ENCODE results near the gene ZNF320. TPM values are rescaled to one million over a fixed set of nuclear protein-coding genes. Genes with fewer than 3 reads are reported as not detected.
"Not testable (repeated sequence)": the region's sequence is repeated elsewhere in the genome, so short reads cannot be mapped to it uniquely, and the experiment has no call there.

The ZNF320 gene
- total RNA-seq, 4 donors from 2014 or later, result 7.7 to 25.1 (median 8.3) TPM

DNA sequence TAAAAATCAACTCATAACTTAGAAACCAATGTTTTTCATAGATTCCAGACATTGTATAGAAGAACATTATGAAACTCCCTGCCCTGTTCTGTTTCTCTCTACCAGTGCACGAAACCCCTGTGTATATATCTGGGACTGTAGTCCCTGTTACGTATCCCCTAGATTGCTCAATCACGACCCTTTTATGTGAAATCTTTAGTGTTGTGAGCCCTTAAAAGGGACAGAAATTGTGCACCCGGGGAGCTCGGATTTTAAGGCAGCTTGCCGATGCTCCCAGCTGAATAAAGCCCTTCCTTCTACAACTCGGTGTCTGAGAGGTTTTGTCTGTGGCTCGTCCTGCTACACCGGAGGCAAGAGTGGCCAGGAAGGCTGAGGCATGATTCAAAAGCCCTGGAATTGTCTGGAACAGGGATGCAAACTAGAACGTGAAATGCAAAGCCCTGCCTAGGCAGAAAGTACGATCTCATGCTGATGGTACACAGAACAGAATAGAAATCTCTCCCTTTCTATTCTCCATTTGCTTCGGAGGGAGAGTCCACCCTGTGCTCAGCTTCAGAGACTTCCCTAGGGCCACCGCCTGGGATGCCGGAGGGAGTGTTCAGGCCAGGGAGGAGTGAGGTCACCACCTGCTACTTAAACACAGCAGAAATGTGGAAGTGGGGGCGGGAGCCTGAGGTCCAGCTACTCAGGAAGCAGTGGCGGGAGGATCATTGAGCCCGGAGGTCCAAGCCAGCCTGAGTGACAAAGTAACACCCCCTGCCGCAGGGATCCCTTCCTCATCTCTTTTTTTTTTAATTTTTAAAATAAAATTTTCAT is 26.6 kb upstream of the ZNF320 start:
- ATAC-seq (ENCODE audit: low FRiP score) (peak; percentile 17), DNase-seq (ENCODE audit: low spot score) (no peak)
- TF ChIP-seq, protein P1, sequence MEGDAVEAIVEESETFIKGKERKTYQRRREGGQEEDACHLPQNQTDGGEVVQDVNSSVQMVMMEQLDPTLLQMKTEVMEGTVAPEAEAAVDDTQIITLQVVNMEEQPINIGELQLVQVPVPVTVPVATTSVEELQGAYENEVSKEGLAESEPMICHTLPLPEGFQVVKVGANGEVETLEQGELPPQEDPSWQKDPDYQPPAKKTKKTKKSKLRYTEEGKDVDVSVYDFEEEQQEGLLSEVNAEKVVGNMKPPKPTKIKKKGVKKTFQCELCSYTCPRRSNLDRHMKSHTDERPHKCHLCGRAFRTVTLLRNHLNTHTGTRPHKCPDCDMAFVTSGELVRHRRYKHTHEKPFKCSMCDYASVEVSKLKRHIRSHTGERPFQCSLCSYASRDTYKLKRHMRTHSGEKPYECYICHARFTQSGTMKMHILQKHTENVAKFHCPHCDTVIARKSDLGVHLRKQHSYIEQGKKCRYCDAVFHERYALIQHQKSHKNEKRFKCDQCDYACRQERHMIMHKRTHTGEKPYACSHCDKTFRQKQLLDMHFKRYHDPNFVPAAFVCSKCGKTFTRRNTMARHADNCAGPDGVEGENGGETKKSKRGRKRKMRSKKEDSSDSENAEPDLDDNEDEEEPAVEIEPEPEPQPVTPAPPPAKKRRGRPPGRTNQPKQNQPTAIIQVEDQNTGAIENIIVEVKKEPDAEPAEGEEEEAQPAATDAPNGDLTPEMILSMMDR (IDR thresholded peaks at IDR 0.05), result no peak

DNA sequence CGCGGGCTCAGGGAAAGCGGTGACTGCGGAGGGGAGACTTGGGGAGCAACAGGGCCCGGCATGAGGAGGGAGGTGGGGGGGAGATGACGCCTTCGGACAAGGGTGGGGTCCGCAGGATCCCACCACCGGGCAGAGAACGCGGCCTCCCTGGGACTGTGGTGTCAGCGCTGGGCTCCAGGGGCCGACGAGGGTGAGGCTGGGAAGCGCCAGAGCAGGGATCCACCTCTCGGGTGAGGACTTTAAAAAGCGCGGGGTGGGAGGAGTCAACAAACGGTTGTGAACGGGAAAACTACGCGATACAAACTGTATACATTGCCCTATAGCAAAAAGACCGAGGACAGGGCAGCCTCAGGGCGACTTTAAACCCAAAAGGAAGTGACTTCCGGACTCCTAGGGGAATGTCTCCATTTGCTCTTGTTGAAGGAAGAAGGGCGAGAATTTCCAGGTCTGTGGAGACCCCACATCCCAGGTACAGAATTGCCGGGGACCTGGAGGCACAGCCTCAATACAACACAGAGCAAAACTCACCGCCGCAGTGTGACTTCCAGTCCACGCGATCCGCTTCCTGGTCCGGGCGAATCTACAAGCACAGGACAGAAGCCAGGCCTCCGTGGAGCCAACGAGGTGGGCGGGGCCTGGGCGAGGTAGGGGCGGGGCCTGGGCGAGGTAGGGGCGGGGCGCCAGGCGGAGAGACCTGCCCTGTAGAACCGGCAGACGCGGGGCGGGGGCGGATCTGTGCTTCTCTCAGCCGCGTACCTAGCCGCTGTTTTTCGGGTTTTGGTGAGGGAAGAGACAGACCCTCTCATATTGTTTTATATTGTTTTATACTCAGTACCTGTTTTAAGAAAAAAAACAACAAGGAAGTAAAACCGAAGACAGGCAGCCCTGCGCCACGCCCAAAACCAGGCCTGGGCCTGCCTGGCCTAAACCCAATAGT is 25.7 kb upstream of the ZNF320 start, which contains the start of gene ZNF888:
TSS of gene ZNF888 (minus strand) at position 588 of the 937 bp plus-strand sequence. CDS start 5,555 bp downstream, outside the sequence.
- ATAC-seq (ENCODE audit: low FRiP score), result peak; percentile 100
- peak; percentile 89 for DNase-seq (ENCODE audit: low spot score)
- TF ChIP-seq, protein P1 (IDR thresholded peaks at IDR 0.05), result no peak

GRCh38 chr19:52917531-52917930 is 20.1 kb upstream of the ZNF320 start:
- ATAC-seq (ENCODE audit: low FRiP score), result no peak
- TF ChIP-seq, protein P1 (IDR thresholded peaks at IDR 0.05), result no peak

DNA sequence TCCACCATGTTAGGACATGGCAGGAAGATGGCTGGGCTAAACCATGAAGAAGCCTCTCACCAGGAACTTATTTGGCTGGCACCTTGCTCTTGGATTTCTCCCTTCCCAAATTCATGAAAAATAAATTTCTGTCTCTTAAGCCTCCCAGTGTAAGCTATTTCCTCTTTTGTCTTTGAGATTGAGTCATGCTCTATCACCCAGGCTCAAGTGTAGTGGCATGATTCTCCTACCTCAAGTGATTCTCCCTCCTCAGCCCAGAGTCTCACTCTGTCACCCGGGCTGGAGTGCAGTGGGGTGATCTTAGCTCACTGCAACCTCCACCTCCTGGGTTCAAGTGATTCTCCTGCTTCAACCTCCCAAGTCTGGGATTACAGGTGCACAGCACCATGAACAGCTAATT is 13.2 kb upstream of the ZNF320 start:
- ATAC-seq (ENCODE audit: low FRiP score) (no peak), DNase-seq (ENCODE audit: low spot score) (no peak)
- TF ChIP-seq, protein P1 (IDR thresholded peaks at IDR 0.05), result no peak

More at GRCh38 chr19:52917531-52917930, 20.1 kb upstream of the ZNF320 start:
- DNase-seq (ENCODE audit: low spot score), result no peak

GRCh38 chr19:52904052-52904780 is 6.8 kb upstream of the ZNF320 start:
- ATAC-seq (ENCODE audit: low FRiP score); DNase-seq (ENCODE audit: low spot score): not testable (repeated sequence)

GRCh38 chr19:52901842-52902241 is 4.4 kb upstream of the ZNF320 start:
- DNase-seq (ENCODE audit: low spot score) (no peak), ATAC-seq (ENCODE audit: low FRiP score) (no peak)
- TF ChIP-seq, protein P1 (IDR thresholded peaks at IDR 0.05), result no peak

DNA sequence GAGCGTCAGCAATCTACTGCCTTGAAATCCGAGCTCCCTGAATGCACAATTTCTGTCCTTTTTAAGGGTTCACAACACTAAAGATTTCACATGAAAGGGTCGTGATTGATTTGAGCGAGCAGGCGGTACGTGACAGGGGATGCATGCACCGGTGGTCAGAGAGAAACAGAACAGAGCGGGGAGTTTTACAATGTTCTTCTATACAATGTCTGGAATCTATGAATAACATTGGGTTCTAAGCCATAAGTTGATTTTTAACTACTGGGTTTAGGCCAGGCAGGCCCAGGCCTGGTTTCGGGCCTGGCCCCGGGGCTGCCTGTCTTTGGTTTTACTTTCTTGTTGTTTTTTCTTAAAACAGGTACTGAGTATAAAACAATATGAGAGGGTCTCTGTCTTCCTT is 1.2 kb upstream of the ZNF320 start:
- ATAC-seq (ENCODE audit: low FRiP score); DNase-seq (ENCODE audit: low spot score): not testable (repeated sequence)

Measured in omental fat pad (tissue), 4 donors.